Chondrocyte (in vitro differentiated cells): ENCODE results near the gene HBE1. TPM values are rescaled to one million over a fixed set of nuclear protein-coding genes. Genes with fewer than 3 reads are reported as not detected.

Source experiments
- DNase-seq: peaks from one replicate; pipeline ENCODE4 v3.0.0; 2021; ENCODE audit warnings: mixed read lengths, low spot score
- H3K27ac Mint-ChIP-seq: one replicate; pipeline ENCODE4 v1.8.0; 2021; ENCODE audit warnings: mild to moderate bottlenecking, moderate library complexity, mixed read lengths; ENCODE audit not compliant: unreplicated experiment
- H3K27me3 Mint-ChIP-seq: 2 replicates; pipeline ENCODE4 v1.8.0; 2021; ENCODE audit warnings: low read depth, mixed read lengths
- H3K36me3 Mint-ChIP-seq: 2 replicates; pipeline ENCODE4 v1.8.0; 2021; ENCODE audit warnings: low read depth, mixed read lengths
- H3K4me1 Mint-ChIP-seq: 2 replicates; pipeline ENCODE4 v1.8.0; 2021; ENCODE audit warnings: low read depth, mild to moderate bottlenecking, mixed read lengths
- H3K4me3 Mint-ChIP-seq: one replicate; pipeline ENCODE4 v1.8.0; 2021; ENCODE audit warnings: mild to moderate bottlenecking, moderate library complexity, mixed read lengths; ENCODE audit not compliant: unreplicated experiment
- H3K9me3 Mint-ChIP-seq: 2 replicates; pipeline ENCODE4 v1.8.0; 2021; ENCODE audit warnings: low read depth, mixed read lengths
- CTCF ChIP-seq: fragments of 200-600 bp; sonication (generic); IDR thresholded peaks from 2 replicates; pipeline ENCODE4 v1.5.0; 2021; ENCODE audit warnings: antibody characterized with exemption, mild to moderate bottlenecking, moderate library complexity
- total RNA-seq: library from RNA; stranded (reverse); gene quantifications from 3 replicates; pipeline ENCODE4 v1.2.1, GENCODE V29; 2021

Gene HBE1
- total RNA-seq, 1 donor from 2014 or later, result not detected

GRCh38 chr11:5281596-5281995 is 11.9 kb upstream of the HBE1 start:
- TF ChIP-seq CTCF, result no peak
- Mint-ChIP-seq H3K4me1 (peaks cover 8% of the 10 kb centered on the region), H3K27ac (no peak overlapping the region), H3K27me3 (no peaks in the 10 kb centered on the region), H3K9me3 (no peaks in the 10 kb centered on the region), H3K36me3 (no peaks in the 10 kb centered on the region), H3K4me3 (no peak overlapping the region)
- DNase-seq, result no peak

GRCh38 chr11:5280582-5281102 is 10.9 kb upstream of the HBE1 start:
- Mint-ChIP-seq H3K9me3 (no peaks in the 10 kb centered on the region), H3K27ac (peak overlapping the region; percentile 86)
- DNase-seq, result no peak

GRCh38 chr11:5279471-5280090 is 9.8 kb upstream of the HBE1 start:
- H3K4me1 Mint-ChIP-seq, result peaks cover 8% of the 10 kb centered on the region
- H3K27me3 Mint-ChIP-seq, result no peaks in the 10 kb centered on the region

More at GRCh38 chr11:5280582-5281102, 10.9 kb upstream of the HBE1 start:
- peaks cover 8% of the 10 kb centered on the region for H3K4me1 Mint-ChIP-seq
- H3K36me3 Mint-ChIP-seq, result no peaks in the 10 kb centered on the region
- no peak overlapping the region for H3K4me3 Mint-ChIP-seq
- H3K27me3 Mint-ChIP-seq, result no peaks in the 10 kb centered on the region
- no peak for TF ChIP-seq CTCF

GRCh38 chr11:5277807-5278382 is 8.2 kb upstream of the HBE1 start:
- Mint-ChIP-seq H3K27ac (no peak overlapping the region), H3K36me3 (no peaks in the 10 kb centered on the region), H3K4me1 (peaks cover 8% of the 10 kb centered on the region), H3K27me3 (no peaks in the 10 kb centered on the region), H3K9me3 (no peaks in the 10 kb centered on the region), H3K4me3 (no peak overlapping the region)
- no peak for DNase-seq
- TF ChIP-seq CTCF, result no peak

More at GRCh38 chr11:5279471-5280090, 9.8 kb upstream of the HBE1 start:
- TF ChIP-seq CTCF, result no peak
- DNase-seq, result no peak
- no peaks in the 10 kb centered on the region for H3K9me3 Mint-ChIP-seq
- no peak overlapping the region for H3K4me3 Mint-ChIP-seq
- H3K36me3 Mint-ChIP-seq, result no peaks in the 10 kb centered on the region
- peak overlapping the region; percentile 63 for H3K27ac Mint-ChIP-seq

- DNase-seq, result no peak
- Mint-ChIP-seq H3K27me3 (no peaks in the 10 kb centered on the region), H3K36me3 (no peaks in the 10 kb centered on the region), H3K27ac (no peak overlapping the region), H3K4me1 (peaks cover 8% of the 10 kb centered on the region), H3K4me3 (no peak overlapping the region), H3K9me3 (no peaks in the 10 kb centered on the region)
- no peak for TF ChIP-seq CTCF
Observed at GRCh38 chr11:5276697-5277096, 7.0 kb upstream of the HBE1 start.
